ENCODE measurements around the gene STARD7. TPM values are rescaled to one million over a fixed set of nuclear protein-coding genes. Genes with fewer than 3 reads are reported as not detected.

The STARD7 gene
- total and polyA plus RNA-seq, 2 of the 13 experiments (the other 11 are each of a cell fraction or from before 2014, with no cell fraction given): 88.2 to 300 TPM

- no peak for TF ChIP-seq EHMT2 (IDR thresholded peaks at IDR 0.05; ENCODE audit: borderline replicate concordance, low read depth, low read length)
- peak; percentile 97 for TF ChIP-seq YEATS4 (CRISPR knock-in tag; IDR thresholded peaks at IDR 0.05; ENCODE audit: borderline replicate concordance)
- peak; percentile 83 for TF ChIP-seq ZNF782 (CRISPR knock-in tag; IDR thresholded peaks at IDR 0.05; ENCODE audit: borderline replicate concordance)
- peak; percentile 68 for TF ChIP-seq ZNF749 (CRISPR knock-in tag; IDR thresholded peaks at IDR 0.05; ENCODE audit: borderline replicate concordance)
- TF ChIP-seq ZMAT5 (CRISPR knock-in tag; IDR thresholded peaks at IDR 0.05; ENCODE audit: borderline replicate concordance, low read depth): 0 out of 2 replicates have a peak, but pooled peaks have one; percentile 89
- TF ChIP-seq PAF1 (CRISPR knock-in tag; IDR thresholded peaks at IDR 0.05): no peak
- TF ChIP-seq JARID2 (CRISPR knock-in tag; IDR thresholded peaks at IDR 0.05; ENCODE audit: insufficient replicate concordance): peak; percentile 35
- peak; percentile 87; the same call in 1 of the 2 replicates for TF ChIP-seq NFE2L1 (CRISPR knock-in tag; IDR thresholded peaks at IDR 0.05; ENCODE audit: borderline replicate concordance)
- TF ChIP-seq ZNF724P (CRISPR knock-in tag; IDR thresholded peaks at IDR 0.05; ENCODE audit: borderline replicate concordance): no peak; the same call in 1 of the 2 replicates
- peak; percentile 92 for TF ChIP-seq POGK (CRISPR knock-in tag; conservative IDR thresholded peaks at IDR 0.05)
- TF ChIP-seq MEIS1 (CRISPR knock-in tag; IDR thresholded peaks at IDR 0.05; ENCODE audit: borderline replicate concordance): peak; percentile 93
- TF ChIP-seq JUNB (CRISPR knock-in tag; IDR thresholded peaks at IDR 0.05; ENCODE audit: borderline replicate concordance): no peak
- TF ChIP-seq IRF1 (CRISPR knock-in tag; IDR thresholded peaks at IDR 0.05; ENCODE audit: low read depth): peak; percentile 56; the same call in 1 of the 2 replicates
- 0 out of 2 replicates have a peak, but pooled peaks have one; percentile 47 for TF ChIP-seq ZNF432 (CRISPR knock-in tag; IDR thresholded peaks at IDR 0.05; ENCODE audit: borderline replicate concordance)
- no peak for TF ChIP-seq JUN (CRISPR knock-in tag; IDR thresholded peaks at IDR 0.05)
- peak; percentile 67; the same call in 1 of the 2 replicates for TF ChIP-seq PAX8 (CRISPR knock-in tag; IDR thresholded peaks at IDR 0.05; ENCODE audit: borderline replicate concordance)
- TF ChIP-seq ZNF839 (CRISPR knock-in tag; IDR thresholded peaks at IDR 0.05; ENCODE audit: borderline replicate concordance): no peak
- no peak; the same call in 1 of the 2 replicates for TF ChIP-seq MLX (CRISPR knock-in tag; IDR thresholded peaks at IDR 0.05)
- TF ChIP-seq HMGXB4 (CRISPR knock-in tag; IDR thresholded peaks at IDR 0.05; ENCODE audit: borderline replicate concordance in 1 of 2, low read depth in 1 of 2): peak; percentile 83 to 93
- peak; percentile 95 for TF ChIP-seq ZFX (CRISPR knock-in tag; IDR thresholded peaks at IDR 0.05; ENCODE audit: low read depth)
- TF ChIP-seq AKAP8 (CRISPR knock-in tag; IDR thresholded peaks at IDR 0.05): no peak; the same call in 1 of the 2 replicates
- no peak for TF ChIP-seq EZH2 (conservative IDR thresholded peaks at IDR 0.05; ENCODE audit: low read depth, low read length)
Measured at GRCh38 chr2:96208143-96209010, at the start of gene STARD7 (continued).
